Activated CD4-positive, alpha-beta T cell treated with anti-CD3 and anti-CD28 coated beads for 36 hours (primary cell): ENCODE measurements around the gene HS6ST1. TPM values are rescaled to one million over a fixed set of nuclear protein-coding genes. Genes with fewer than 3 reads are reported as not detected.
A peak's percentile ranks its signal among the peaks of the same experiment; 100 is the strongest.

Experiments
- ATAC-seq: fragments of 200-7000 bp; cut with Tn5 transposase; one replicate; pipeline ENCODE4 v1.10.0; 2021; ENCODE audit warnings: mild to moderate bottlenecking, moderate library complexity
- CTCF ChIA-PET: fragments of 350-600 bp; sonication (Branson Sonifier 250); formaldehyde crosslinking; loops from one replicate; lab custom pipeline; 2021; ENCODE audit warnings: antibody characterized with exemption; lab: Charles Lee
- POLR2A ChIA-PET: fragments of 350-600 bp; sonication (Branson Sonifier 250); formaldehyde crosslinking; loops from one replicate; lab custom pipeline; 2021; ENCODE audit warnings: antibody characterized with exemption, inconsistent platforms; lab: Charles Lee
- DNase-seq: peaks from one replicate; pipeline ENCODE4 v3.0.0-alpha.2; 2020
- H3K27ac Mint-ChIP-seq: one replicate; pipeline ENCODE4 v1.8.0; 2021; ENCODE audit warnings: mixed read lengths
- H3K27me3 Mint-ChIP-seq: one replicate; pipeline ENCODE4 v1.8.0; 2021; ENCODE audit warnings: mixed read lengths
- H3K36me3 Mint-ChIP-seq: one replicate; pipeline ENCODE4 v1.8.0; 2021; ENCODE audit warnings: low read depth, mixed read lengths
- H3K4me1 Mint-ChIP-seq: one replicate; pipeline ENCODE4 v1.8.0; 2021; ENCODE audit warnings: mixed read lengths
- H3K4me3 Mint-ChIP-seq: one replicate; pipeline ENCODE4 v1.8.0; 2021; ENCODE audit warnings: mild to moderate bottlenecking, moderate library complexity, mixed read lengths
- H3K9me3 Mint-ChIP-seq: one replicate; pipeline ENCODE4 v1.8.0; 2021; ENCODE audit warnings: low read depth, mixed read lengths
- intact Hi-C, 2 experiments: fragments of 100-400 bp; cut with DNase I in 1 of 2; cut with micrococcal nuclease in 1 of 2; formaldehyde crosslinking; loops; one replicate each; pipeline versions ENCODE4 v1.14.2 to v1.15.1; 2022 to 2024; cut with DNase I, micrococcal nuclease
- total RNA-seq, 2 experiments: library from RNA; stranded (reverse); gene quantifications; one replicate each; pipeline ENCODE4 v1.2.3, GENCODE V29; 2021

HS6ST1 gene
- total RNA-seq, 2 experiments from 2014 or later: 12.8 to 13.8 TPM

- Mint-ChIP-seq H3K27me3 (no peaks in the 10 kb centered on the region), H3K36me3 (no peaks in the 10 kb centered on the region), H3K9me3 (peaks cover 2% of the 10 kb centered on the region), H3K27ac (no peak overlapping the region), H3K4me3 (no peak overlapping the region), H3K4me1 (no peaks in the 10 kb centered on the region)
- ChIA-PET CTCF (no interaction called here), POLR2A (no interaction called here)
- DNase-seq (no peak), ATAC-seq (no peak)
- intact Hi-C loops: no loop called here
These were observed 27.9 kb upstream of the HS6ST1 start for GRCh38 chr2:128346291-128347170.

GRCh38 chr2:128345436-128346165 lies 26.9 kb upstream of the HS6ST1 start:
- Mint-ChIP-seq H3K4me1 (no peaks in the 10 kb centered on the region), H3K36me3 (no peaks in the 10 kb centered on the region), H3K27ac (no peak overlapping the region), H3K4me3 (no peak overlapping the region), H3K9me3 (peaks cover 2% of the 10 kb centered on the region), H3K27me3 (no peaks in the 10 kb centered on the region)
- ATAC-seq (no peak), DNase-seq (no peak)
- ChIA-PET POLR2A (no interaction called here), CTCF (no interaction called here)
- intact Hi-C loops: no loop called here

GRCh38 chr2:128344101-128344500 lies 25.4 kb upstream of the HS6ST1 start:
- no peaks in the 10 kb centered on the region for H3K4me1 Mint-ChIP-seq
- no peak for DNase-seq
- no peak overlapping the region for H3K4me3 Mint-ChIP-seq
- CTCF ChIA-PET: no interaction called here
- no peaks in the 10 kb centered on the region for H3K27me3 Mint-ChIP-seq
- no peaks in the 10 kb centered on the region for H3K36me3 Mint-ChIP-seq
- intact Hi-C loops: no loop called here
- H3K9me3 Mint-ChIP-seq: peaks cover 6% of the 10 kb centered on the region
- no peak for ATAC-seq
- POLR2A ChIA-PET: no interaction called here
- no peak overlapping the region for H3K27ac Mint-ChIP-seq

- intact Hi-C loops: no loop called here
- H3K4me1 Mint-ChIP-seq: no peaks in the 10 kb centered on the region
- H3K36me3 Mint-ChIP-seq: no peaks in the 10 kb centered on the region
- CTCF ChIA-PET: no interaction called here
- no peak for ATAC-seq
- peaks cover 6% of the 10 kb centered on the region for H3K9me3 Mint-ChIP-seq
- no peak overlapping the region for H3K4me3 Mint-ChIP-seq
- POLR2A ChIA-PET: no interaction called here
- DNase-seq: no peak
- no peak overlapping the region for H3K27ac Mint-ChIP-seq
- no peaks in the 10 kb centered on the region for H3K27me3 Mint-ChIP-seq
These were observed 24.8 kb upstream of the HS6ST1 start for GRCh38 chr2:128343459-128343858.

GRCh38 chr2:128342550-128342949 lies 23.9 kb upstream of the HS6ST1 start:
- Mint-ChIP-seq H3K27me3 (no peaks in the 10 kb centered on the region), H3K9me3 (peaks cover 6% of the 10 kb centered on the region), H3K4me1 (no peaks in the 10 kb centered on the region), H3K36me3 (no peaks in the 10 kb centered on the region), H3K27ac (no peak overlapping the region), H3K4me3 (no peak overlapping the region)
- intact Hi-C loops: no loop called here
- ATAC-seq (no peak), DNase-seq (no peak)
- ChIA-PET POLR2A (no interaction called here), CTCF (no interaction called here)

GRCh38 chr2:128341621-128342020 lies 23.0 kb upstream of the HS6ST1 start:
- CTCF ChIA-PET: no interaction called here
- Mint-ChIP-seq H3K9me3 (peaks cover 6% of the 10 kb centered on the region), H3K27ac (no peak overlapping the region), H3K27me3 (peaks cover 1% of the 10 kb centered on the region), H3K36me3 (no peaks in the 10 kb centered on the region), H3K4me1 (no peaks in the 10 kb centered on the region), H3K4me3 (no peak overlapping the region)
- DNase-seq: no peak
- intact Hi-C loops: no loop called here
- POLR2A ChIA-PET: no interaction called here
- ATAC-seq: no peak

GRCh38 chr2:128332091-128332634 lies 13.5 kb upstream of the HS6ST1 start:
- ATAC-seq: no peak
- H3K27ac Mint-ChIP-seq: no peak overlapping the region
- POLR2A ChIA-PET: no interaction called here
- intact Hi-C loops: no loop called here
- H3K4me1 Mint-ChIP-seq: peaks cover 10% of the 10 kb centered on the region
- no peak overlapping the region for H3K4me3 Mint-ChIP-seq
- no peak for DNase-seq
- CTCF ChIA-PET: interaction anchor here (1.2 kb wide), 1 partner anchor 9 kb away, joined by 3 read pairs; no protein-coding TSS in a partner anchor
- H3K36me3 Mint-ChIP-seq: peaks cover 7% of the 10 kb centered on the region
- peaks cover 13% of the 10 kb centered on the region for H3K9me3 Mint-ChIP-seq
- H3K27me3 Mint-ChIP-seq: peaks cover 16% of the 10 kb centered on the region

- no peak for ATAC-seq
- POLR2A ChIA-PET: interaction anchor here (0.9 kb wide), 1 partner anchor 239 kb away, joined by 3 read pairs; the partner anchor contains the start of gene UGGT1
These were observed 11.9 kb upstream of the HS6ST1 start for GRCh38 chr2:128330583-128330982.

GRCh38 chr2:128329607-128330006 lies 10.9 kb upstream of the HS6ST1 start:
- DNase-seq (peak; percentile 57), ATAC-seq (peak; percentile 80)
- CTCF ChIA-PET: interaction anchor here (1.0 kb wide), 1 partner anchor 8 kb away, joined by 3 read pairs; no protein-coding TSS in a partner anchor
- intact Hi-C loops: loop anchor here (10.0 kb wide), 3 partner anchors 205 to 805 kb away; partner anchors contain the start of gene IWS1 (in 1 of the 2)
- POLR2A ChIA-PET: interaction anchor here (0.9 kb wide), 1 partner anchor 238 kb away, joined by 3 read pairs; the partner anchor contains the start of gene UGGT1
- Mint-ChIP-seq H3K36me3 (peaks cover 7% of the 10 kb centered on the region), H3K27me3 (peaks cover 14% of the 10 kb centered on the region), H3K27ac (peak overlapping the region; percentile 51), H3K4me3 (no peak overlapping the region), H3K9me3 (peaks cover 13% of the 10 kb centered on the region), H3K4me1 (peaks cover 10% of the 10 kb centered on the region)

More at GRCh38 chr2:128330583-128330982, 11.9 kb upstream of the HS6ST1 start:
- DNase-seq: no peak
- H3K9me3 Mint-ChIP-seq: peaks cover 13% of the 10 kb centered on the region
- H3K36me3 Mint-ChIP-seq: peaks cover 7% of the 10 kb centered on the region
- no peak overlapping the region for H3K4me3 Mint-ChIP-seq
- H3K27ac Mint-ChIP-seq: no peak overlapping the region
- CTCF ChIA-PET: no interaction called here
- H3K4me1 Mint-ChIP-seq: peaks cover 10% of the 10 kb centered on the region
- peaks cover 14% of the 10 kb centered on the region for H3K27me3 Mint-ChIP-seq
- intact Hi-C loops: no loop called here

- POLR2A ChIA-PET: no interaction called here
These were observed 8.7 kb upstream of the HS6ST1 start for GRCh38 chr2:128327180-128327964.

GRCh38 chr2:128326346-128326745 lies 7.7 kb upstream of the HS6ST1 start:
- Mint-ChIP-seq H3K9me3 (peaks cover under 1% of the 10 kb centered on the region), H3K36me3 (no peaks in the 10 kb centered on the region), H3K27me3 (peaks cover 3% of the 10 kb centered on the region), H3K27ac (no peak overlapping the region), H3K4me3 (no peak overlapping the region), H3K4me1 (peaks cover 12% of the 10 kb centered on the region)
- intact Hi-C loops: loop anchor here (10.0 kb wide), 3 partner anchors 208 to 802 kb away; partner anchors contain the start of gene IWS1 (in 1 of the 2)
- ChIA-PET POLR2A (no interaction called here), CTCF (no interaction called here)
- DNase-seq (no peak), ATAC-seq (no peak)

More at GRCh38 chr2:128327180-128327964, 8.7 kb upstream of the HS6ST1 start:
- Mint-ChIP-seq H3K9me3 (peaks cover 11% of the 10 kb centered on the region), H3K4me3 (no peak overlapping the region), H3K27me3 (peaks cover 13% of the 10 kb centered on the region), H3K4me1 (peaks cover 8% of the 10 kb centered on the region), H3K27ac (no peak overlapping the region), H3K36me3 (peaks cover 7% of the 10 kb centered on the region)
- DNase-seq: no peak
- intact Hi-C loops: loop anchor here (10.0 kb wide), 3 partner anchors 207 to 803 kb away; partner anchors contain the start of gene IWS1 (in 1 of the 2)
- no peak for ATAC-seq
- CTCF ChIA-PET: no interaction called here
